A673 (cell line): ENCODE measurements around the gene CFAP161.

Source experiments
- EZH2 ChIP-seq: fragments of 200-600 bp; sonication (generic); IDR thresholded peaks from 2 replicates; pipeline ENCODE4 v1.6.1; 2017; ENCODE audit warnings: borderline replicate concordance, low read depth, mild to moderate bottlenecking, mixed read lengths, antibody characterized with exemption, low read length; ENCODE audit not compliant: poor library complexity, severe bottlenecking
- TF ChIP-seq, protein P1 (sequence below): fragments of 300-800, 200-600 bp; sonication (generic); conservative IDR thresholded peaks from 2 replicates; pipeline ENCODE4 v1.5.1; 2017; ENCODE audit warnings: low read depth, mild to moderate bottlenecking, antibody characterized with exemption, low read length, moderate library complexity, mixed read lengths

DNA sequence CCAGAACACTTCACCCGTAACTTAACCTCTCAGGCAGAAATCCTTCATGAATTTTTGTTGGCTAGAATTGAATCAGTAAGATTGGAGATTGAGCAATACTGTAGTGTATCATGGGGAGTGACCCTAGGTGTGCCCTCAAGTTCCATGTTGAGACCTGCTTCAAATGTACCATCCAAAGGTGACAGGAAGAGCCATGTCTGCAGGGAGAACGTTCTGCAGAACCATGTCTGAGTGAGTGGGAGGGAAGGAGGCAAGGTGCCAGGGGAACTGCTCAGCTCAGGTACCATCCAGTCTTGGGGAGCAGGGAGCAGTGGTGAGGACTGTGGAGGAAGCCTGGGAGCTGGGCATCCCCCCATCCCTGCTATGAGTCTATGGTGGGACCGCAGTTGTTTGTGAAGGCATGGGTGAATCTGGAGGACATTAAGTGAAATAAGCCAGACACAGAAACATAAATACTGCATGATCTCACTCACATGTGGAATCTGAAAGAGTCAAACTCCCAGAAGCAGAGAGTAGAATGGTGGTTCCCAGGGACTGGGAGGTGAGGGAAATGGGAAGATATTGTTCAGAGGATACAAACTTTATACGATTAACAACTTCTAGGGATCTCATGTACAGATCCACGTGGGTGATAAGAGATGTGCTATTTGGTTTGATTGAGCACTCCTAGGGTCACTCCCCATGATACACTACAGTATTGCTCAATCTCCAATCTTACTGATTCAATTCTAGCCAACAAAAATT, 23.3 kb downstream of the CFAP161 start:
- TF ChIP-seq, protein P1, sequence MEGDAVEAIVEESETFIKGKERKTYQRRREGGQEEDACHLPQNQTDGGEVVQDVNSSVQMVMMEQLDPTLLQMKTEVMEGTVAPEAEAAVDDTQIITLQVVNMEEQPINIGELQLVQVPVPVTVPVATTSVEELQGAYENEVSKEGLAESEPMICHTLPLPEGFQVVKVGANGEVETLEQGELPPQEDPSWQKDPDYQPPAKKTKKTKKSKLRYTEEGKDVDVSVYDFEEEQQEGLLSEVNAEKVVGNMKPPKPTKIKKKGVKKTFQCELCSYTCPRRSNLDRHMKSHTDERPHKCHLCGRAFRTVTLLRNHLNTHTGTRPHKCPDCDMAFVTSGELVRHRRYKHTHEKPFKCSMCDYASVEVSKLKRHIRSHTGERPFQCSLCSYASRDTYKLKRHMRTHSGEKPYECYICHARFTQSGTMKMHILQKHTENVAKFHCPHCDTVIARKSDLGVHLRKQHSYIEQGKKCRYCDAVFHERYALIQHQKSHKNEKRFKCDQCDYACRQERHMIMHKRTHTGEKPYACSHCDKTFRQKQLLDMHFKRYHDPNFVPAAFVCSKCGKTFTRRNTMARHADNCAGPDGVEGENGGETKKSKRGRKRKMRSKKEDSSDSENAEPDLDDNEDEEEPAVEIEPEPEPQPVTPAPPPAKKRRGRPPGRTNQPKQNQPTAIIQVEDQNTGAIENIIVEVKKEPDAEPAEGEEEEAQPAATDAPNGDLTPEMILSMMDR = no peak
- no peak for TF ChIP-seq EZH2
